CD4-positive, alpha-beta T cell (primary cell): Measurements from ENCODE around the gene PSD. TPM values are rescaled to one million over a fixed set of nuclear protein-coding genes. Genes with fewer than 3 reads are reported as not detected.

Source experiments
- ATAC-seq: fragments of 200-7000 bp; cut with Tn5 transposase; one replicate; pipeline ENCODE4 v1.10.0; 2022; ENCODE audit warnings: mild to moderate bottlenecking; ENCODE audit not compliant: poor library complexity
- CTCF ChIA-PET: fragments of 350-600 bp; sonication (Branson Sonifier 250); formaldehyde crosslinking; loops from one replicate; lab custom pipeline; 2021; ENCODE audit warnings: antibody characterized with exemption, inconsistent platforms; lab: Charles Lee
- POLR2A ChIA-PET: fragments of 350-600 bp; sonication (Branson Sonifier 250); formaldehyde crosslinking; loops from one replicate; lab custom pipeline; 2021; ENCODE audit warnings: antibody characterized with exemption, inconsistent platforms; lab: Charles Lee
- DNase-seq, 14 experiments: peaks; one replicate each; pipeline ENCODE4 v3.0.0-alpha.2; 2013 to 2020; ENCODE audit warnings: mixed read lengths in 2 of 14
- H3K27ac ChIP-seq, 2 donors: one replicate each; pipeline versions ENCODE4 v1.5.1 to v1.7.0; 2013; ENCODE audit warnings: low read length in 2 of 2, low read depth in 1 of 2, mild to moderate bottlenecking in 1 of 2
- H3K27me3 ChIP-seq, 2 experiments: 1 replicate in 1 of 2; 2 replicates in 1 of 2; pipeline versions ENCODE4 v1.6.1 to v1.7.0; 2013; ENCODE audit warnings: low read length in 2 of 2, control low read depth in 1 of 2, mild to moderate bottlenecking in 1 of 2, moderate library complexity in 1 of 2; ENCODE audit not compliant: insufficient read depth in 2 of 2, control insufficient read depth in 1 of 2
- H3K36me3 ChIP-seq: one replicate; pipeline ENCODE4 v1.6.1; 2013; ENCODE audit warnings: low read length, control low read depth; ENCODE audit not compliant: insufficient read depth
- H3K4me1 ChIP-seq: one replicate; pipeline ENCODE4 v1.6.1; 2013; ENCODE audit warnings: low read length, control low read depth; ENCODE audit not compliant: insufficient read depth
- H3K4me3 ChIP-seq: one replicate; pipeline ENCODE4 v1.5.1; 2013; ENCODE audit warnings: mild to moderate bottlenecking, low read length, moderate library complexity
- H3K9me3 ChIP-seq, 2 experiments: 1 replicate in 1 of 2; 2 replicates in 1 of 2; pipeline versions ENCODE4 v1.6.1 to v1.7.0; 2013; ENCODE audit warnings: low read length in 2 of 2, mild to moderate bottlenecking in 2 of 2, control low read depth in 1 of 2, moderate library complexity in 1 of 2; ENCODE audit not compliant: control insufficient read depth in 1 of 2, insufficient read depth in 1 of 2
- H3K27ac Mint-ChIP-seq: one replicate; pipeline ENCODE4 v1.8.0; 2020; ENCODE audit warnings: mixed read lengths
- H3K27me3 Mint-ChIP-seq: one replicate; pipeline ENCODE4 v1.8.0; 2021; ENCODE audit warnings: mixed read lengths
- H3K36me3 Mint-ChIP-seq: one replicate; pipeline ENCODE4 v1.8.0; 2021; ENCODE audit warnings: low read depth, mixed read lengths
- H3K4me1 Mint-ChIP-seq: one replicate; pipeline ENCODE4 v1.8.0; 2021; ENCODE audit warnings: low read depth, mixed read lengths
- H3K4me3 Mint-ChIP-seq: one replicate; pipeline ENCODE4 v1.8.0; 2020; ENCODE audit warnings: mild to moderate bottlenecking, mixed read lengths
- H3K9me3 Mint-ChIP-seq: one replicate; pipeline ENCODE4 v1.8.0; 2020; ENCODE audit warnings: mixed read lengths
- CTCF ChIP-seq: fragments of 200-600 bp; IDR thresholded peaks from one replicate; pipeline ENCODE4 v1.8.0; 2022; ENCODE audit warnings: antibody characterized with exemption, mild to moderate bottlenecking
- intact Hi-C, 2 experiments: fragments of 100-400 bp; cut with DNase I in 1 of 2; cut with micrococcal nuclease in 1 of 2; formaldehyde crosslinking; loops; one replicate each; pipeline versions ENCODE4 v1.15.1 to v1.9.0; 2023 to 2025; cut with DNase I, micrococcal nuclease
- total RNA-seq, 174 experiments: library from RNA in 2 of 174; stranded (reverse) in 2 of 174; gene quantifications; one replicate each; pipeline ENCODE4 v1.2.3 and lab custom pipeline; 2021 to 2026

Gene PSD
- total RNA-seq, 2 experiments from 2014 or later, result 16.7 to 17.8 TPM

GRCh38 chr10:102371295-102371694, 47.3 kb downstream of the PSD start:
- H3K9me3 ChIP-seq, result no peaks in the 10 kb centered on the region
- peaks cover 81% of the 10 kb centered on the region for H3K36me3 ChIP-seq
- no peak for TF ChIP-seq CTCF
- no peaks in the 10 kb centered on the region for H3K9me3 Mint-ChIP-seq
- no peak overlapping the region for H3K4me3 ChIP-seq
- CTCF ChIA-PET, result no interaction called here
- H3K4me3 Mint-ChIP-seq, result no peak overlapping the region
- POLR2A ChIA-PET, result no interaction called here
- H3K27ac Mint-ChIP-seq, result no peak overlapping the region
- H3K27ac ChIP-seq, result no peak overlapping the region
- H3K27me3 ChIP-seq, result no peaks in the 10 kb centered on the region
- H3K4me1 ChIP-seq, result no peaks in the 10 kb centered on the region
- H3K36me3 Mint-ChIP-seq, result peaks cover 92% of the 10 kb centered on the region
- DNase-seq (no peak), ATAC-seq (no peak)
- intact Hi-C loops, result no loop called here
- H3K4me1 Mint-ChIP-seq, result no peaks in the 10 kb centered on the region
- H3K27me3 Mint-ChIP-seq, result no peaks in the 10 kb centered on the region

DNA sequence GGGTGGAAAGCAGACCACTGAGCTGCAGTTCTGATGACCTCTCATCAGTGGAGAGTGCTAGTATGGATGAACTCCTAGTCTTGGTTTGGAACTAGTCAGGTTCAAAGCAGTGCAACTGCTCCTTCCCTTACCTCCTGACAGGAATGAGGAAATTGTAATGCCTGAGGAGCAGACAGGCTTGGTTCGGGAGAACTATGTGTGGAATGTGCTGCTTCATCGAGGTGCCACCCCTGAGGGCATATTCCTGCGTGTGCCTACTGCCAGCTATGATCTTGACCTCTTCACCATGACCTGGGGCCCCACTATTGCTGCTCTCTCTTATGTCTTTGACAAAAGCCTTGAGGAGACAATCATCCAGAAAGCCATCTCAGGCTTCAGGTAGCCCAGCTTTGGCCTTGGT, 50.5 kb downstream of the PSD start:
- H3K4me1 ChIP-seq, result no peaks in the 10 kb centered on the region
- CTCF ChIA-PET, result no interaction called here
- intact Hi-C loops, result no loop called here
- no peak for DNase-seq
- no peaks in the 10 kb centered on the region for H3K9me3 ChIP-seq
- no peak overlapping the region for H3K4me3 ChIP-seq
- Mint-ChIP-seq H3K4me1 (no peaks in the 10 kb centered on the region), H3K9me3 (no peaks in the 10 kb centered on the region), H3K27me3 (no peaks in the 10 kb centered on the region), H3K36me3 (peaks cover 91% of the 10 kb centered on the region), H3K4me3 (no peak overlapping the region), H3K27ac (no peak overlapping the region)
- ATAC-seq, result no peak
- no peak for TF ChIP-seq CTCF
- no peak overlapping the region for H3K27ac ChIP-seq
- POLR2A ChIA-PET, result interaction anchor here (1.2 kb wide), 1 partner anchor 13 kb away, joined by 3 read pairs; no protein-coding TSS in a partner anchor
- H3K27me3 ChIP-seq, result no peaks in the 10 kb centered on the region
- peaks cover 81% of the 10 kb centered on the region for H3K36me3 ChIP-seq

GRCh38 chr10:102367441-102367840, 51.1 kb downstream of the PSD start:
- H3K36me3 Mint-ChIP-seq, result peaks cover 91% of the 10 kb centered on the region
- H3K9me3 ChIP-seq, result no peaks in the 10 kb centered on the region
- CTCF ChIA-PET, result no interaction called here
- intact Hi-C loops, result no loop called here
- no peak for TF ChIP-seq CTCF
- no peaks in the 10 kb centered on the region for H3K27me3 ChIP-seq
- H3K27ac Mint-ChIP-seq, result no peak overlapping the region
- no peaks in the 10 kb centered on the region for H3K27me3 Mint-ChIP-seq
- H3K4me3 ChIP-seq, result no peak overlapping the region
- H3K4me1 Mint-ChIP-seq, result no peaks in the 10 kb centered on the region
- POLR2A ChIA-PET, result no interaction called here
- H3K4me1 ChIP-seq, result no peaks in the 10 kb centered on the region
- H3K36me3 ChIP-seq, result peaks cover 84% of the 10 kb centered on the region
- no peak overlapping the region for H3K4me3 Mint-ChIP-seq
- H3K27ac ChIP-seq, result no peak overlapping the region
- ATAC-seq (no peak), DNase-seq (no peak)
- H3K9me3 Mint-ChIP-seq, result no peaks in the 10 kb centered on the region
